ENCODE measurements around the gene PARD6B. TPM values are rescaled to one million over a fixed set of nuclear protein-coding genes. Genes with fewer than 3 reads are reported as not detected.

The PARD6B gene
- total and polyA plus RNA-seq, 2 of the 13 experiments (the other 11 are each of a cell fraction or from before 2014, with no cell fraction given), result 6.9 to 22.2 TPM

GRCh38 chr20:50794846-50795634 is 63.7 kb downstream of the PARD6B start, which contains the start of gene BCAS4 (continued):
- TF ChIP-seq, protein P1, sequence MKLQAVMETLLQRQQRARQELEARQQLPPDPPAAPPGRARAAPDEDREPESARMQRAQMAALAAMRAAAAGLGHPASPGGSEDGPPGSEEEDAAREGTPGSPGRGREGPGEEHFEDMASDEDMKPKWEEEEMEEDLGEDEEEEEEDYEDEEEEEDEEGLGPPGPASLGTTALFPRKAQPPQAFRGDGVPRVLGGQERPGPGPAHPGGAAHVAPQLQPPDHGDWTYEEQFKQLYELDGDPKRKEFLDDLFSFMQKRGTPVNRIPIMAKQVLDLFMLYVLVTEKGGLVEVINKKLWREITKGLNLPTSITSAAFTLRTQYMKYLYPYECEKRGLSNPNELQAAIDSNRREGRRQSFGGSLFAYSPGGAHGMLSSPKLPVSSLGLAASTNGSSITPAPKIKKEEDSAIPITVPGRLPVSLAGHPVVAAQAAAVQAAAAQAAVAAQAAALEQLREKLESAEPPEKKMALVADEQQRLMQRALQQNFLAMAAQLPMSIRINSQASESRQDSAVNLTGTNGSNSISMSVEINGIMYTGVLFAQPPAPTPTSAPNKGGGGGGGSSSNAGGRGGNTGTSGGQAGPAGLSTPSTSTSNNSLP (IDR thresholded peaks at IDR 0.05; ENCODE audit: low read depth, low read length), result peak; percentile 61; the same call in 1 of the 2 replicates
- TF ChIP-seq ZNF460 (CRISPR knock-in tag; IDR thresholded peaks at IDR 0.05; ENCODE audit: borderline replicate concordance), result no peak
- no peak for TF ChIP-seq ZNF788 (CRISPR knock-in tag; IDR thresholded peaks at IDR 0.05; ENCODE audit: borderline replicate concordance)
- 0 out of 2 replicates have a peak, but pooled peaks have one; percentile 68 for TF ChIP-seq NFATC3 (CRISPR knock-in tag; IDR thresholded peaks at IDR 0.05)
- 0 out of 2 replicates have a peak, but pooled peaks have one; percentile 50 for TF ChIP-seq CSRNP2 (CRISPR knock-in tag; conservative IDR thresholded peaks at IDR 0.05; ENCODE audit: low read depth)
- TF ChIP-seq PHF21A (CRISPR knock-in tag; IDR thresholded peaks at IDR 0.05), result peak; percentile 67; the same call in 1 of the 2 replicates
- peak in 1 of 2 experiments; percentile 96 for TF ChIP-seq HMGXB4 (CRISPR knock-in tag; IDR thresholded peaks at IDR 0.05; ENCODE audit: borderline replicate concordance in 1 of 2, low read depth in 1 of 2)
- 0 out of 2 replicates have a peak, but pooled peaks have one; percentile 33 for TF ChIP-seq ZNF572 (CRISPR knock-in tag; IDR thresholded peaks at IDR 0.05)
- TF ChIP-seq ATAD3A (CRISPR knock-in tag; IDR thresholded peaks at IDR 0.05), result no peak
- no peak for TF ChIP-seq TEAD2 (CRISPR knock-in tag; IDR thresholded peaks at IDR 0.05)
- no peak; the same call in 1 of the 2 replicates for TF ChIP-seq MLX (CRISPR knock-in tag; IDR thresholded peaks at IDR 0.05)
- peak; percentile 87; the same call in 2 of the 3 replicates for TF ChIP-seq MXI1 (IDR thresholded peaks at IDR 0.05; ENCODE audit: borderline replicate concordance, low read depth, low read length)
- TF ChIP-seq ZFP90 (CRISPR knock-in tag; IDR thresholded peaks at IDR 0.05; ENCODE audit: borderline replicate concordance), result peak; percentile 65
- TF ChIP-seq ZNF121 (CRISPR knock-in tag; IDR thresholded peaks at IDR 0.05), result peak; percentile 59; the same call in 1 of the 2 replicates
- TF ChIP-seq, protein P2, sequence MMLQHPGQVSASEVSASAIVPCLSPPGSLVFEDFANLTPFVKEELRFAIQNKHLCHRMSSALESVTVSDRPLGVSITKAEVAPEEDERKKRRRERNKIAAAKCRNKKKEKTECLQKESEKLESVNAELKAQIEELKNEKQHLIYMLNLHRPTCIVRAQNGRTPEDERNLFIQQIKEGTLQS (CRISPR knock-in tag; IDR thresholded peaks at IDR 0.05), result peak; percentile 15; the same call in 1 of the 2 replicates
- no peak; the same call in 1 of the 2 replicates for TF ChIP-seq MIER2 (CRISPR knock-in tag; IDR thresholded peaks at IDR 0.05)
- TF ChIP-seq TSC22D2 (CRISPR knock-in tag; IDR thresholded peaks at IDR 0.05; ENCODE audit: borderline replicate concordance), result no peak
- no peak for TF ChIP-seq CREM (IDR thresholded peaks at IDR 0.05)
- peak; percentile 42; the same call in 1 of the 2 replicates for TF ChIP-seq CREM (CRISPR knock-in tag; IDR thresholded peaks at IDR 0.05)
- TF ChIP-seq THYN1 (CRISPR knock-in tag; IDR thresholded peaks at IDR 0.05; ENCODE audit: borderline replicate concordance, low read depth), result no peak
- no peak for TF ChIP-seq MTA3 (CRISPR knock-in tag; IDR thresholded peaks at IDR 0.05)
- TF ChIP-seq ZNF543 (CRISPR knock-in tag; IDR thresholded peaks at IDR 0.05), result peak; percentile 84; the same call in 1 of the 2 replicates
- 0 out of 2 replicates have a peak, but pooled peaks have one; percentile 75 for TF ChIP-seq EEA1 (CRISPR knock-in tag; IDR thresholded peaks at IDR 0.05; ENCODE audit: borderline replicate concordance)

All from HepG2 (cell line).